Sigmoid colon (tissue), 7 donors: Measurements from ENCODE around the gene ZFHX3. TPM values are rescaled to one million over a fixed set of nuclear protein-coding genes. Genes with fewer than 3 reads are reported as not detected.
A peak's percentile ranks its signal among the peaks of the same experiment; 100 is the strongest.
"Not testable (repeated sequence)": the region's sequence is repeated elsewhere in the genome, so short reads cannot be mapped to it uniquely, and the experiment has no call there.

Source experiments
- DNase-seq: peaks from one replicate; pipeline ENCODE4 v3.0.0-alpha.2; 2019
- H3K27ac ChIP-seq, 4 donors: fragments of 200-600 bp; sonication (generic); one replicate each; pipeline ENCODE4 v1.5.1; 2016 to 2019; ENCODE audit warnings: mild to moderate bottlenecking in 1 of 4
- H3K27me3 ChIP-seq, 3 donors: fragments of 200-600 bp; sonication (generic); one replicate each; pipeline ENCODE4 v1.5.1; 2019; ENCODE audit warnings: mild to moderate bottlenecking in 1 of 3
- H3K36me3 ChIP-seq, 4 donors: fragments of 200-600 bp; sonication (generic); one replicate each; pipeline ENCODE4 v1.5.1; 2016 to 2019
- H3K4me1 ChIP-seq, 4 donors: fragments of 200-600 bp; sonication (generic); one replicate each; pipeline ENCODE4 v1.5.1; 2017 to 2019
- H3K4me3 ChIP-seq, 4 donors: fragments of 200-600 bp; sonication (generic); one replicate each; pipeline ENCODE4 v1.5.1; 2017 to 2019; ENCODE audit warnings: mild to moderate bottlenecking in 2 of 4, moderate library complexity in 1 of 4
- H3K9me3 ChIP-seq, 4 donors: fragments of 200-600 bp in 3 of 4; sonication (generic) in 3 of 4; one replicate each; pipeline versions ENCODE4 v1.5.1 to v1.6.1; 2013 to 2019
- EP300 ChIP-seq, 4 donors: sonication (generic); formaldehyde crosslinking; IDR thresholded peaks; one replicate each; pipeline ENCODE4 v1.6.1; 2017; ENCODE audit warnings: antibody characterized with exemption in 4 of 4
- POLR2A ChIP-seq, 2 donors: fragments of 450-650 bp; IDR thresholded peaks; one replicate each; pipeline ENCODE4 v1.6.1; 2016; ENCODE audit warnings: antibody characterized with exemption in 2 of 2, mild to moderate bottlenecking in 2 of 2, moderate library complexity in 2 of 2
- POLR2AphosphoS5 ChIP-seq, 4 donors: sonication (generic); formaldehyde crosslinking; IDR thresholded peaks; one replicate each; pipeline ENCODE4 v1.6.1; 2017; ENCODE audit warnings: antibody characterized with exemption in 4 of 4
- WGBS, 2 donors: extraction: QIAGEN DNeasy Blood & Tissue Kit; methylation state at CpG; one replicate each; pipeline ENCODE4 v1.1.7; 2013; 5-methylcytosine and 5-hydroxymethylcytosine counted together
- intact Hi-C: fragments of 100-400 bp; cut with DNase I; formaldehyde crosslinking; loops from one replicate; pipeline ENCODE4 v1.15.1; 2023
- polyA plus RNA-seq, 3 donors: library from polyadenylated mRNA; stranded (reverse); fragments of 200-250 nt; gene quantifications; one replicate each; pipeline ENCODE4 v1.2.3, GENCODE V29; 2013
- total RNA-seq, 4 donors: library from RNA; depleted of rRNA; stranded (reverse); fragments of >200 nt; gene quantifications; one replicate each; pipeline ENCODE4 v1.1.0, GENCODE V29; 2016
- TF ChIP-seq, protein P1 (sequence below), 4 experiments: fragments of 450-650 bp in 3 of 4; fragments of 200-600 bp in 1 of 4; IDR thresholded peaks; one replicate each; pipeline ENCODE4 v1.5.1; 2016 to 2019; ENCODE audit warnings: antibody characterized with exemption in 4 of 4, mild to moderate bottlenecking in 3 of 4, moderate library complexity in 2 of 4
- donor health status: healthy with polysubstance abuse.
- donor health status: Bipolar disorder and iron deficiency.
- donor health status: healthy.

Gene ZFHX3
- total and polyA plus RNA-seq, 7 donors: 0.69 to 38.8 (median 17.8) TPM

DNA sequence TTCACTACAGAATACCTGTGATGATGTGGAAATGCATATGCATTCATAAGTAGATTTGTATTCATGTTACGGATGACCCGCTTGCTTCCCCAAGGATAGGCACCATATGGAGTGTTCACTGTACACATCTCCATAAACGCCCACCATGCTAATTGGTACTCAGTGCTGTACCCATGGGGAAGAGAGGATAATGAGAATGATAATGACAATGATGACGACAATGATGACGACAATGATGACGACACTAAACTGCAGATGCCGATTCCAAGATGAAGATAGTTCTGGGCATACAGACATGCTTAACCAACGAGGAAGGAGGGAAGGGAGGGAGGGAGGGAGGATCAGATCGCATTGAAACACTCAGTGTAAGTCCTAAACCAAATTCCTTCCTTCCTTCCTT is 26.5 kb upstream of the ZFHX3 start:
- 91 to 93% methylated on average over 9 of the region's 9 CpGs for WGBS, 2 donors
- intact Hi-C loops: loop anchor here (5.0 to 10.0 kb wide), 3 partner anchors 98 to 410 kb away; no protein-coding TSS in a partner anchor
- TF ChIP-seq, protein P1, sequence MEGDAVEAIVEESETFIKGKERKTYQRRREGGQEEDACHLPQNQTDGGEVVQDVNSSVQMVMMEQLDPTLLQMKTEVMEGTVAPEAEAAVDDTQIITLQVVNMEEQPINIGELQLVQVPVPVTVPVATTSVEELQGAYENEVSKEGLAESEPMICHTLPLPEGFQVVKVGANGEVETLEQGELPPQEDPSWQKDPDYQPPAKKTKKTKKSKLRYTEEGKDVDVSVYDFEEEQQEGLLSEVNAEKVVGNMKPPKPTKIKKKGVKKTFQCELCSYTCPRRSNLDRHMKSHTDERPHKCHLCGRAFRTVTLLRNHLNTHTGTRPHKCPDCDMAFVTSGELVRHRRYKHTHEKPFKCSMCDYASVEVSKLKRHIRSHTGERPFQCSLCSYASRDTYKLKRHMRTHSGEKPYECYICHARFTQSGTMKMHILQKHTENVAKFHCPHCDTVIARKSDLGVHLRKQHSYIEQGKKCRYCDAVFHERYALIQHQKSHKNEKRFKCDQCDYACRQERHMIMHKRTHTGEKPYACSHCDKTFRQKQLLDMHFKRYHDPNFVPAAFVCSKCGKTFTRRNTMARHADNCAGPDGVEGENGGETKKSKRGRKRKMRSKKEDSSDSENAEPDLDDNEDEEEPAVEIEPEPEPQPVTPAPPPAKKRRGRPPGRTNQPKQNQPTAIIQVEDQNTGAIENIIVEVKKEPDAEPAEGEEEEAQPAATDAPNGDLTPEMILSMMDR (IDR thresholded peaks at IDR 0.05): no peak
- TF ChIP-seq EP300 (IDR thresholded peaks at IDR 0.05) (no peak), POLR2A (IDR thresholded peaks at IDR 0.05) (no peak), POLR2AphosphoS5 (IDR thresholded peaks at IDR 0.05) (no peak)
- H3K27ac ChIP-seq: no peak overlapping the region
- peaks cover 0 to 22% (median 19%) of the 10 kb centered on the region in 4 donors for H3K4me1 ChIP-seq
- DNase-seq: no peak
- no peaks in the 10 kb centered on the region for H3K9me3 ChIP-seq
- no peaks in the 10 kb centered on the region for H3K36me3 ChIP-seq
- H3K4me3 ChIP-seq: no peak overlapping the region
- H3K27me3 ChIP-seq: no peaks in the 10 kb centered on the region

- not testable (repeated sequence) for H3K4me3 ChIP-seq, H3K9me3 ChIP-seq, H3K27me3 ChIP-seq, H3K36me3 ChIP-seq
- intact Hi-C loops: loop anchor here (5.0 to 10.0 kb wide), 3 partner anchors 100 to 407 kb away; no protein-coding TSS in a partner anchor
- peak; percentile 42 for DNase-seq
- Histone ChIP-seq H3K4me1 (peaks cover 0 to 46% (median 39%) of the 10 kb centered on the region in 4 donors), H3K27ac (peak overlapping the region in 2 of 4 donors; percentile 88 to 98)
- WGBS, 2 donors: 87 to 94% methylated on average over 9 of the region's 9 CpGs
Observed at GRCh38 chr16:73072051-73072450, 24.1 kb upstream of the ZFHX3 start.

DNA sequence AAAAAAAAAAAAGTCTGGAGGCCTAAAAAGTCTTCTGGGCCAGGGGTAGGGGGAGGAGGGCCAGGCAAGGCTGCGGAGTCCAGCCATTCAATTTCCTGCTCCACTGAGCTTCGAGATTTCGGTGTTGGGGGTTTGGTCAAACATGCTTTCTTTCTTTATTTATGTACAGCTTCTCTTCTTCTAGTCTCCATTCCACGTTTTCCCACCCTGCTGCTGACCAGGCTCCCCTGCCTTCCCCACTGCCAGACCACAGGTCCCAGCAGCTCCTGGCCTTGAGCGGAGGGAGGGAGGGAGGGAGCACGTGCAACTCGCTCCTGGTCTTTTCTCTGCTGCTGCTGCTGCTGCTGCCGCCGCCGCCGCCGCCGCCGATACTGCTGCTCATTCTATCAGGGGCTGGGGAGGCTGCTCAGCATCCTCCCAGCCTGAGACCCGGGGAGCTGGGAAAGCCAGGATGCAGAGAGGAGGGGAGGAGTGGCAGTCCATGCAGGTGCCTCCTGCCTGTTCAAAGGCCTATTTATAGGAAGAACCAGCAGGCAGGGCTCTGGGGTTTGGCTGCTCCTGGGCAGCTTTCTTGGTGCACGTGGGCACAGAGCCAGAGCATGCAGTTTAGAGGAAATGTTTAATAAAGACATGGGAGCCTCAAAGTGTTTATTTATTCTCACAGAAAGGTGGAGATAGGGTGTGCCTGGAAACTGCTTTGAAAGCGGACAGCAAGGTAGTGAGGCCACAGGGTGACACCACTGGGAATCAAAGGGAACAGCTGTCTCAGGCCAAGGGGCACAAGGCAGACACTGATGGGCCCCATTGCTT is 23.4 kb upstream of the ZFHX3 start:
- DNase-seq: peak; percentile 87
- Histone ChIP-seq H3K27ac (peak overlapping the region; percentile 78 to 98 (median 89)), H3K27me3 (peaks cover 0 to 8% (median 0%) of the 10 kb centered on the region in 3 donors), H3K36me3 (no peaks in the 10 kb centered on the region), H3K9me3 (no peaks in the 10 kb centered on the region), H3K4me1 (peaks cover 0 to 53% (median 46%) of the 10 kb centered on the region in 4 donors), H3K4me3 (peak overlapping the region in 3 of 4 donors; percentile 29 to 37 (median 30))
- WGBS, 2 donors: 2 to 5% methylated on average over 17 of the region's 17 CpGs
- intact Hi-C loops: loop anchor here (5.0 to 10.0 kb wide), 3 partner anchors 101 to 407 kb away; no protein-coding TSS in a partner anchor
- TF ChIP-seq POLR2A (IDR thresholded peaks at IDR 0.05) (no peak), POLR2AphosphoS5 (IDR thresholded peaks at IDR 0.05) (no peak), EP300 (IDR thresholded peaks at IDR 0.05) (no peak)
- TF ChIP-seq, protein P1 (IDR thresholded peaks at IDR 0.05): no peak

DNA sequence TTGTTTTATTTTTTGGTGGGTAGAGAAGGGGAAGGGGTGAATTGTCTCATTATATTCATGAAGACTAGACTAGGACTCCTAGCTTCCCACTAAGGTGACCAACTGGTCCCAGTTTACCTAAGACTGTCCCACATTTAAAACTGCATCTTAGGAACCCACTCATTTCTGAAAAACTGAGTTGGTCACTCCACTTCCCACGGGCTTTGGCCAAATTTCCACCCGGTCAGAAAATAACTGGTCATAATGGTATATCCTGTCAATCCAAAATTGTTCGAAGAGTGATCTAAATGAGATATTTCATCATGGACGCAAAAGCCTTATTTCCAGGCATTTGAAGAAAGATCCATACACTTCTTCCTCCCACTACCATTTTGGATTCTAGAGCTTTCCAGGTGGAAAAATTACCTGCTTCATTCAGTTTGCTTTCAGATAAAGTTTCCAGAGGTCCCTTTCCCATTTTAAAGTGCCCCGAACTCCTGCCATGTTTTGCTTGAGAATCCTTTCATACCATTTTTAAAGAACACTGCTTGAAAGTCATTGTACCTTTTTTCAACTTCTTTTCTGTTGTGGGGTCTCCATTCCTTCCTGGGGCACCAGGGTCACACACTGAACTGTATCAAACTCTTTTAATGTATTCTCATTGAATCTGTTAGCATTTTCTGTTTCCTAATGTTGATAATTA is 21.8 kb upstream of the ZFHX3 start:
- peak; percentile 40 for DNase-seq
- Histone ChIP-seq H3K27ac (peak overlapping the region; percentile 78 to 98 (median 89)), H3K36me3 (no peaks in the 10 kb centered on the region), H3K4me1 (peaks cover 0 to 63% (median 60%) of the 10 kb centered on the region in 4 donors), H3K4me3 (peak overlapping the region in 1 of 4 donors; percentile 29), H3K27me3 (peaks cover 0 to 20% (median 0%) of the 10 kb centered on the region in 3 donors), H3K9me3 (no peaks in the 10 kb centered on the region)
- intact Hi-C loops: loop anchor here (5.0 to 10.0 kb wide), 3 partner anchors 103 to 405 kb away; no protein-coding TSS in a partner anchor
- TF ChIP-seq, protein P1 (IDR thresholded peaks at IDR 0.05): no peak
- no peak for TF ChIP-seq POLR2AphosphoS5 (IDR thresholded peaks at IDR 0.05)
- no peak for TF ChIP-seq EP300 (IDR thresholded peaks at IDR 0.05)
- TF ChIP-seq POLR2A (IDR thresholded peaks at IDR 0.05): no peak
- WGBS, 2 donors: 91 to 93% methylated on average over 5 of the region's 5 CpGs
